Right lobe of liver (tissue), 6 donors: ENCODE measurements around the gene CDH23. TPM values are rescaled to one million over a fixed set of nuclear protein-coding genes. Genes with fewer than 3 reads are reported as not detected.
"Not testable (repeated sequence)": the region's sequence is repeated elsewhere in the genome, so short reads cannot be mapped to it uniquely, and the experiment has no call there.

Experiments used
- ATAC-seq, 4 donors: fragments of 200-7000 bp; cut with Tn5 transposase; one replicate each; pipeline ENCODE4 v1.9.1; 2020; ENCODE audit warnings: mild to moderate bottlenecking in 4 of 4, moderate library complexity in 4 of 4
- DNase-seq, 3 donors: peaks; one replicate each; pipeline ENCODE4 v3.0.0-alpha.2; 2020
- H3K27ac ChIP-seq, 3 donors: fragments of 200-600 bp; one replicate each; pipeline ENCODE4 v1.8.0; 2022
- H3K27me3 ChIP-seq, 2 donors: fragments of 200-600 bp; one replicate each; pipeline ENCODE4 v1.8.0; 2022
- H3K36me3 ChIP-seq, 4 donors: fragments of 200-600 bp; sonication (generic) in 1 of 4; one replicate each; pipeline versions ENCODE4 v1.5.1 to v1.8.0; 2017 to 2022; ENCODE audit warnings: control low read depth in 1 of 4
- H3K4me1 ChIP-seq, 4 donors: fragments of 200-600 bp; sonication (generic) in 1 of 4; one replicate each; pipeline versions ENCODE4 v1.5.1 to v1.8.0; 2017 to 2022; ENCODE audit warnings: control low read depth in 1 of 4
- H3K4me3 ChIP-seq, 3 donors: fragments of 200-600 bp; one replicate each; pipeline ENCODE4 v1.8.0; 2022
- H3K9me3 ChIP-seq, 4 donors: fragments of 200-600 bp; sonication (generic) in 1 of 4; one replicate each; pipeline versions ENCODE4 v1.5.1 to v1.8.0; 2017 to 2022; ENCODE audit warnings: control low read depth in 1 of 4
- CTCF ChIP-seq, 4 donors: fragments of 200-600 bp in 3 of 4; fragments of 450-650 bp in 1 of 4; IDR thresholded peaks; one replicate each; pipeline versions ENCODE4 v1.5.1 to v1.8.0; 2016 to 2022; ENCODE audit warnings: antibody characterized with exemption in 4 of 4, mild to moderate bottlenecking in 2 of 4
- POLR2A ChIP-seq: fragments of 450-650 bp; IDR thresholded peaks from one replicate; pipeline ENCODE4 v1.6.1; 2017; ENCODE audit warnings: antibody characterized with exemption, mild to moderate bottlenecking
- WGBS: methylation state at CpG from one replicate; pipeline ENCODE4 v1.1.6; 2018; ENCODE audit warnings: low coverage, low lambda C conversion rate; ENCODE audit not compliant: insufficient coverage; ENCODE audit errors: missing lambda C conversion rate; 5-methylcytosine and 5-hydroxymethylcytosine counted together
- intact Hi-C, 2 donors: fragments of 100-400 bp; cut with DNase I; formaldehyde crosslinking; loops; one replicate each; pipeline versions ENCODE4 v1.11.2 to v1.14.1; 2022
- total RNA-seq, 6 experiments: library from RNA; depleted of rRNA in 2 of 6; stranded (reverse); fragments of >200 nt in 2 of 6; fragmentation: NEBNext Ultra II Directional in 3 of 6; extraction: Animal tissue kit (Norgen Biotek cat#: 25700) in 3 of 6; gene quantifications; one replicate each; pipeline versions ENCODE4 v1.1.0 to v1.2.4, GENCODE V29; 2016 to 2023
- donor health status: DM: no; HTN: yes; CAD: no.
- donor health status: DM: no; HTN: no; CAD: no.
- donor health status: DM: no; HTN: no; CAD: no.
- donor health status: DM: no; HTN: yes; CAD: no.
- donor health status: DM: no; HTN: yes; CAD: no.

CDH23 gene
- total RNA-seq, 6 experiments from 2014 or later: 3.3 to 19.7 (median 6.3) TPM

DNA sequence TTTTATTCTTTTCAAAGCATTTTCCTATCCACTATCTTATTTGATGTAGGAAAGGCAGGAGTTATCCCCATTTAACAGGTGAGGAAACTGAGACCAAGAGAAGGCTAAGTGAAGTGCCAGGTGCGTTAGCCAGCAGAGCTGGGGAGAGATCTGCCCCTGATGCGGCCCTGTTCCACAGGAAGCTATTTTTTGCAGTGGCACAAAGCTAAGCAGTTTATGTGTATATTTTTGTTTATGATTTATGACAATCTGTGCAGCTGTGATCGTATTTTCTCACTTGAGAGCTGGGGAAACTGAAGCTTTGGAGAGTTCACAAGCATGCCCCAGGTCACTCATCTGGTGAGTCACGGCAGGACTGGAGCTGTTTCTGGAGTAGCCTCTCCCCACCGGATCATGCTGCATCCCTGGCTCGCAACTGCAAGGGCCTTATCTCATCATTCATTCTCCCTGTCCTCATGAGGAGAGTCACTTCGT lies 38.9 kb upstream of the CDH23 start:
- WGBS: 66% methylated on average over 4 of the region's 7 CpGs
- TF ChIP-seq CTCF (IDR thresholded peaks at IDR 0.05) (no peak), POLR2A (no peak)
- Histone ChIP-seq H3K4me1 (no peaks in the 10 kb centered on the region), H3K27ac (no peak overlapping the region), H3K4me3 (no peak overlapping the region), H3K36me3 (peaks cover 0 to 67% (median 1%) of the 10 kb centered on the region in 4 donors), H3K27me3 (no peaks in the 10 kb centered on the region), H3K9me3 (no peaks in the 10 kb centered on the region)
- ATAC-seq: peak in 3 of 4 donors; percentile 12 to 24 (median 16)
- intact Hi-C loops: no loop called here
- no peak for DNase-seq

DNA sequence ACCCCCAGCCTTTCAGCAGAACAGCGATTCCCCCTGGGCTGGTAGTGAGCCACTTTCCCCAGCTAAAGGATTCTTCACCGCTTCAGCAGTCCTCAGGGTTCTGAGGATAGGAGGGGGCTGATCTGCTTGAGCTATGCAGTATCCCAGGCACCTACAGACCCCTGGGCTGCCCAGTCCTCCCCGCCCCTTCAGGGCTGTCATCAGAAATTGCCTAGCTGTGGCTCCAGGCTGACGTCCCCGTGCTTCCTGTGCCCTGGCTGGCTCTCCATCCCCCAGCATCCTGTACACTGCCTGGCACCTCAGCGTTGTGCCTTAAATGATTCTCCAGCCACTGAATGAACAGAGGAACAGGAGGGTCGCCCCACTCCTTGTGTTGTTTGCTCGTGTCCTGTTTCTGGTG lies 38.4 kb upstream of the CDH23 start:
- WGBS: no CpG with 5 or more reads among the region's 8 CpGs
- intact Hi-C loops: no loop called here
- ATAC-seq: peak; percentile 26 to 58 (median 40)
- Histone ChIP-seq H3K9me3 (no peaks in the 10 kb centered on the region), H3K4me1 (no peaks in the 10 kb centered on the region), H3K27me3 (no peaks in the 10 kb centered on the region), H3K36me3 (peaks cover 0 to 72% (median 1%) of the 10 kb centered on the region in 4 donors), H3K27ac (no peak overlapping the region), H3K4me3 (no peak overlapping the region)
- no peak for DNase-seq
- TF ChIP-seq POLR2A: no peak

DNA sequence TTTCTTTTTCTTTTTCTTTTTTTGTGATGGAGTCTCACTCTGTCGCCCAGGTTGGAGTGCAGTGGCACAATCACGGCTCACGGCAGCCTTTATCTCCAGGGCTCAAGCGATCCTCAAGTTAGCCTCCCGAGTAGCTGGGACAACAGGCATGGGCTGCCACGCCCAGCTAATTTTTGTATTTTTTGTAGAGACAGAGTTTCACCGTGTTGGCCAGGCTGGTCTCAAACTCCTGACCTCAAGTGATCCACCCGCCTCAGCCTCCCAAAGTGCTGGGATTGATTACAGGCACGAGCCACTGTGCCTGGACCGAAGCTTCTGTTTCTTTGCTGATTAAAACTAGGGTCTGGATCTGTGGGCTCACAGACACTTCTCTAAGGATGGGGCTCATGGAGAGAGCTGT lies 37.8 kb upstream of the CDH23 start:
- H3K4me3 ChIP-seq, DNase-seq, H3K9me3 ChIP-seq, intact Hi-C loops, H3K27me3 ChIP-seq, H3K4me1 ChIP-seq: not testable (repeated sequence)
- Histone ChIP-seq H3K36me3 (peaks cover 0 to 73% (median 1%) of the 10 kb centered on the region in 4 donors), H3K27ac (peak overlapping the region in 1 of 3 donors; percentile 28)
- 79% methylated on average over 8 of the region's 10 CpGs for WGBS
- peak in 1 of 4 donors; percentile 8 for ATAC-seq

GRCh38 chr10:71359364-71360046 lies 37.2 kb upstream of the CDH23 start:
- H3K4me3 ChIP-seq: no peak overlapping the region
- peak; percentile 31 to 72 (median 50) for ATAC-seq
- no peak for DNase-seq
- peaks cover 0 to 67% (median 1%) of the 10 kb centered on the region in 4 donors for H3K36me3 ChIP-seq
- intact Hi-C loops: no loop called here
- peak overlapping the region in 1 of 3 donors; percentile 10 for H3K27ac ChIP-seq
- TF ChIP-seq POLR2A (no peak), CTCF (IDR thresholded peaks at IDR 0.05) (no peak)
- H3K9me3 ChIP-seq: no peaks in the 10 kb centered on the region
- WGBS: 46% methylated on average over 9 of the region's 9 CpGs
- no peaks in the 10 kb centered on the region for H3K4me1 ChIP-seq
- H3K27me3 ChIP-seq: no peaks in the 10 kb centered on the region

DNA sequence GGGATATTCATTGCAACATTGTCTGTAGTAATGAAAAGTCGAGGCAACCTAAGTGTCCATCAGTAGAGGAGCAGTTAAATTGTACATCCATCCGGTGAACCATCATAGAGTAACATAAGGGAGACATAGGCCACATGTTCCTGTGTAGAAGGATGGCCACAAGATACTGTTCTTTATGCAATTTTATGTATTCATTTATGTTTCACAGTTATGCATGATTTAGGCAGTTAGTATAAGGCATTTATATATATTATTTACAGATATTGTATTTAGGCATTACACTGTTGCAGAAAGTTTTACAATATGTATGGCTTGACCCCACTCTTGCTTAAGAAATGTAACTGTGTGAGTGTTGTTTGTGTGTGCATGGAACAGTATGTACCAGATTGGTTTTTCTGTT lies 36.0 kb upstream of the CDH23 start:
- DNase-seq: no peak
- no peak for TF ChIP-seq POLR2A
- no peak for TF ChIP-seq CTCF (IDR thresholded peaks at IDR 0.05)
- no peak overlapping the region for H3K27ac ChIP-seq
- 94% methylated on average over 2 of the region's 2 CpGs for WGBS
- intact Hi-C loops: no loop called here
- H3K9me3 ChIP-seq: no peaks in the 10 kb centered on the region
- H3K36me3 ChIP-seq: peaks cover 0 to 62% (median 1%) of the 10 kb centered on the region in 4 donors
- no peak overlapping the region for H3K4me3 ChIP-seq
- no peak for ATAC-seq
- no peaks in the 10 kb centered on the region for H3K4me1 ChIP-seq
- H3K27me3 ChIP-seq: no peaks in the 10 kb centered on the region
